HEK293T (cell line): ENCODE data around the gene OBP2B.

ENCODE experiments used
- ARNT ChIP-seq: fragments of 450-650 bp; IDR thresholded peaks from 2 replicates; pipeline ENCODE4 v1.6.1; 2017; ENCODE audit warnings: mild to moderate bottlenecking
- BHLHE40 ChIP-seq: fragments of 450-650 bp; IDR thresholded peaks from 2 replicates; pipeline ENCODE4 v1.6.1; 2016; ENCODE audit warnings: mild to moderate bottlenecking, moderate library complexity, borderline replicate concordance
- ELF4 ChIP-seq: fragments of 450-650 bp; IDR thresholded peaks from 2 replicates; pipeline ENCODE4 v1.6.1; 2017; ENCODE audit warnings: antibody characterized with exemption
- FOXK2 ChIP-seq: fragments of 450-650 bp; IDR thresholded peaks from 2 replicates; pipeline ENCODE4 v1.6.1; 2016; ENCODE audit warnings: mild to moderate bottlenecking
- FOXM1 ChIP-seq: fragments of 450-650 bp; IDR thresholded peaks from 2 replicates; pipeline ENCODE4 v1.6.1; 2017; ENCODE audit warnings: mild to moderate bottlenecking, borderline replicate concordance
- HDGF ChIP-seq: fragments of 450-650 bp; IDR thresholded peaks from 2 replicates; pipeline ENCODE4 v1.6.1; 2017; ENCODE audit warnings: antibody characterized with exemption, borderline replicate concordance
- LEF1 ChIP-seq: fragments of 450-650 bp; IDR thresholded peaks from 2 replicates; pipeline ENCODE4 v1.6.1; 2017; ENCODE audit warnings: mild to moderate bottlenecking, borderline replicate concordance
- NFRKB ChIP-seq: fragments of 450-650 bp; IDR thresholded peaks from 2 replicates; pipeline ENCODE4 v1.6.1; 2016; ENCODE audit warnings: mild to moderate bottlenecking, moderate library complexity
- SP1 ChIP-seq: fragments of 450-650 bp; IDR thresholded peaks from 2 replicates; pipeline ENCODE4 v1.6.1; 2017
- SUZ12 ChIP-seq: fragments of 450-650 bp; IDR thresholded peaks from 2 replicates; pipeline ENCODE4 v1.6.1; 2016; ENCODE audit warnings: mild to moderate bottlenecking
- TARDBP ChIP-seq: fragments of 450-650 bp; IDR thresholded peaks from 2 replicates; pipeline ENCODE4 v1.6.1; 2016
- TF ChIP-seq, protein P1 (sequence below): fragments of 450-650 bp; IDR thresholded peaks from 2 replicates; pipeline ENCODE4 v1.6.1; 2016

DNA sequence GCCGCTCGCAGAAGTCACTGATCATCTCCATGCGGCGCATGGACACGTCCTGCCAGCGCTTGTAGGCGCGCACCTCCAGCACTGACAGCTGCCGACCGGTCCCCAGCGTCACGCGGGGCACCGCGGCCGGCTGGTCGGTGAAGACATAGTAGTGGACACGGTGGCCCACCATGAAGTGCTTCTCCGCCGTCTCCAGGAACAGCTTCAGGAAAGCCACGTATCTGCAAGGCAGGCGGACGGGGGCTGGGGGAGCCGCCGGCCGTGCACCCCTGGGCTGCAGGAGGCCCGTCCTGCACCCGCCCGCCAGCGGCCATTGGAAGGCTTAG, 47.0 kb upstream of the OBP2B start:
- TF ChIP-seq LEF1: no peak
- no peak for TF ChIP-seq ELF4
- TF ChIP-seq SUZ12: no peak
- TF ChIP-seq FOXM1: no peak
- no peak for TF ChIP-seq SP1
- no peak for TF ChIP-seq FOXK2
- TF ChIP-seq TARDBP: no peak
- no peak for TF ChIP-seq ARNT
- no peak for TF ChIP-seq BHLHE40
- no peak for TF ChIP-seq HDGF
- TF ChIP-seq NFRKB: no peak
- TF ChIP-seq, protein P1, sequence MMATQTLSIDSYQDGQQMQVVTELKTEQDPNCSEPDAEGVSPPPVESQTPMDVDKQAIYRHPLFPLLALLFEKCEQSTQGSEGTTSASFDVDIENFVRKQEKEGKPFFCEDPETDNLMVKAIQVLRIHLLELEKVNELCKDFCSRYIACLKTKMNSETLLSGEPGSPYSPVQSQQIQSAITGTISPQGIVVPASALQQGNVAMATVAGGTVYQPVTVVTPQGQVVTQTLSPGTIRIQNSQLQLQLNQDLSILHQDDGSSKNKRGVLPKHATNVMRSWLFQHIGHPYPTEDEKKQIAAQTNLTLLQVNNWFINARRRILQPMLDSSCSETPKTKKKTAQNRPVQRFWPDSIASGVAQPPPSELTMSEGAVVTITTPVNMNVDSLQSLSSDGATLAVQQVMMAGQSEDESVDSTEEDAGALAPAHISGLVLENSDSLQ: no peak
